ENCODE data around the gene GALE. TPM values are rescaled to one million over a fixed set of nuclear protein-coding genes. Genes with fewer than 3 reads are reported as not detected.

GALE gene
- total and polyA plus RNA-seq, 2 of the 13 experiments (the other 11 are each of a cell fraction or from before 2014, with no cell fraction given), result 85.2 to 88.4 TPM

DNA sequence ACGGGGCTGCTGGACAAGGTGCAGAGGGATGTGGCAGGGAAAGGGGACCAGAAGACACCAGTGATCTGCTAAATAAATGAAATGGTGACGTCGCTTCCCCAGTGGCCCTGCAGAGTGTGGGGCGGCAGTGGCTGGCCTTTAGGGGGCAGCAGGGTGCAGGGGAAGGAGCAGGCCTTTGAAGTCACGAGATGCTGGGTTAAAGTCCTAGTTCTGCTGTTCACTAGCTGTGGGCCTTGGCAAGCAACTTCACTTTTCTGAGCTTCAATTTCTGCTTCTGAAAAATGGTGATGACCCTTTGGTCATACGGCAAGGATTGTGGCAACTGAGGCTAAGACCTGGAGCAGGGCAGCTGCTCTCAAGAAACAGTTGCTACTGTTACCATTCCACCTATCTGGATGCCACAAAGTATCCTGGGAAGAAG, 9.2 kb upstream of the GALE start (continued):
- TF ChIP-seq, protein P1, sequence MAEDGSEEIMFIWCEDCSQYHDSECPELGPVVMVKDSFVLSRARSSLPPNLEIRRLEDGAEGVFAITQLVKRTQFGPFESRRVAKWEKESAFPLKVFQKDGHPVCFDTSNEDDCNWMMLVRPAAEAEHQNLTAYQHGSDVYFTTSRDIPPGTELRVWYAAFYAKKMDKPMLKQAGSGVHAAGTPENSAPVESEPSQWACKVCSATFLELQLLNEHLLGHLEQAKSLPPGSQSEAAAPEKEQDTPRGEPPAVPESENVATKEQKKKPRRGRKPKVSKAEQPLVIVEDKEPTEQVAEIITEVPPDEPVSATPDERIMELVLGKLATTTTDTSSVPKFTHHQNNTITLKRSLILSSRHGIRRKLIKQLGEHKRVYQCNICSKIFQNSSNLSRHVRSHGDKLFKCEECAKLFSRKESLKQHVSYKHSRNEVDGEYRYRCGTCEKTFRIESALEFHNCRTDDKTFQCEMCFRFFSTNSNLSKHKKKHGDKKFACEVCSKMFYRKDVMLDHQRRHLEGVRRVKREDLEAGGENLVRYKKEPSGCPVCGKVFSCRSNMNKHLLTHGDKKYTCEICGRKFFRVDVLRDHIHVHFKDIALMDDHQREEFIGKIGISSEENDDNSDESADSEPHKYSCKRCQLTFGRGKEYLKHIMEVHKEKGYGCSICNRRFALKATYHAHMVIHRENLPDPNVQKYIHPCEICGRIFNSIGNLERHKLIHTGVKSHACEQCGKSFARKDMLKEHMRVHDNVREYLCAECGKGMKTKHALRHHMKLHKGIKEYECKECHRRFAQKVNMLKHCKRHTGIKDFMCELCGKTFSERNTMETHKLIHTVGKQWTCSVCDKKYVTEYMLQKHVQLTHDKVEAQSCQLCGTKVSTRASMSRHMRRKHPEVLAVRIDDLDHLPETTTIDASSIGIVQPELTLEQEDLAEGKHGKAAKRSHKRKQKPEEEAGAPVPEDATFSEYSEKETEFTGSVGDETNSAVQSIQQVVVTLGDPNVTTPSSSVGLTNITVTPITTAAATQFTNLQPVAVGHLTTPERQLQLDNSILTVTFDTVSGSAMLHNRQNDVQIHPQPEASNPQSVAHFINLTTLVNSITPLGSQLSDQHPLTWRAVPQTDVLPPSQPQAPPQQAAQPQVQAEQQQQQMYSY (CRISPR knock-in tag; IDR thresholded peaks at IDR 0.05), result no peak
- peak; percentile 53; the same call in 1 of the 2 replicates for TF ChIP-seq RXRA (CRISPR knock-in tag; IDR thresholded peaks at IDR 0.05)
- no peak for TF ChIP-seq ZBTB20 (CRISPR knock-in tag; IDR thresholded peaks at IDR 0.05; ENCODE audit: borderline replicate concordance, low read depth)
- TF ChIP-seq, protein P2, sequence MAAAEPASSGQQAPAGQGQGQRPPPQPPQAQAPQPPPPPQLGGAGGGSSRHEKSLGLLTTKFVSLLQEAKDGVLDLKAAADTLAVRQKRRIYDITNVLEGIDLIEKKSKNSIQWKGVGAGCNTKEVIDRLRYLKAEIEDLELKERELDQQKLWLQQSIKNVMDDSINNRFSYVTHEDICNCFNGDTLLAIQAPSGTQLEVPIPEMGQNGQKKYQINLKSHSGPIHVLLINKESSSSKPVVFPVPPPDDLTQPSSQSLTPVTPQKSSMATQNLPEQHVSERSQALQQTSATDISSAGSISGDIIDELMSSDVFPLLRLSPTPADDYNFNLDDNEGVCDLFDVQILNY (CRISPR knock-in tag; conservative IDR thresholded peaks at IDR 0.05), result no peak
- TF ChIP-seq ZNF616 (CRISPR knock-in tag; IDR thresholded peaks at IDR 0.05; ENCODE audit: low read depth), result no peak
- TF ChIP-seq ATF7-NPFF (CRISPR knock-in tag; IDR thresholded peaks at IDR 0.05; ENCODE audit: low read depth), result no peak
- no peak for TF ChIP-seq MATR3 (CRISPR knock-in tag; IDR thresholded peaks at IDR 0.05)
- no peak for TF ChIP-seq SP5 (CRISPR knock-in tag; IDR thresholded peaks at IDR 0.05; ENCODE audit: borderline replicate concordance, low read depth)
- 0 out of 2 replicates have a peak, but pooled peaks have one; percentile 57 for TF ChIP-seq ZNF614 (CRISPR knock-in tag; IDR thresholded peaks at IDR 0.05; ENCODE audit: borderline replicate concordance)
- TF ChIP-seq, protein P3, sequence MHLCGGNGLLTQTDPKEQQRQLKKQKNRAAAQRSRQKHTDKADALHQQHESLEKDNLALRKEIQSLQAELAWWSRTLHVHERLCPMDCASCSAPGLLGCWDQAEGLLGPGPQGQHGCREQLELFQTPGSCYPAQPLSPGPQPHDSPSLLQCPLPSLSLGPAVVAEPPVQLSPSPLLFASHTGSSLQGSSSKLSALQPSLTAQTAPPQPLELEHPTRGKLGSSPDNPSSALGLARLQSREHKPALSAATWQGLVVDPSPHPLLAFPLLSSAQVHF (CRISPR knock-in tag; IDR thresholded peaks at IDR 0.05), result no peak
- no peak for TF ChIP-seq POLR2AphosphoS5 (IDR thresholded peaks at IDR 0.05; ENCODE audit: low read depth, low read length)
- no peak for TF ChIP-seq ZNF160 (CRISPR knock-in tag; IDR thresholded peaks at IDR 0.05)
- TF ChIP-seq, protein P4, sequence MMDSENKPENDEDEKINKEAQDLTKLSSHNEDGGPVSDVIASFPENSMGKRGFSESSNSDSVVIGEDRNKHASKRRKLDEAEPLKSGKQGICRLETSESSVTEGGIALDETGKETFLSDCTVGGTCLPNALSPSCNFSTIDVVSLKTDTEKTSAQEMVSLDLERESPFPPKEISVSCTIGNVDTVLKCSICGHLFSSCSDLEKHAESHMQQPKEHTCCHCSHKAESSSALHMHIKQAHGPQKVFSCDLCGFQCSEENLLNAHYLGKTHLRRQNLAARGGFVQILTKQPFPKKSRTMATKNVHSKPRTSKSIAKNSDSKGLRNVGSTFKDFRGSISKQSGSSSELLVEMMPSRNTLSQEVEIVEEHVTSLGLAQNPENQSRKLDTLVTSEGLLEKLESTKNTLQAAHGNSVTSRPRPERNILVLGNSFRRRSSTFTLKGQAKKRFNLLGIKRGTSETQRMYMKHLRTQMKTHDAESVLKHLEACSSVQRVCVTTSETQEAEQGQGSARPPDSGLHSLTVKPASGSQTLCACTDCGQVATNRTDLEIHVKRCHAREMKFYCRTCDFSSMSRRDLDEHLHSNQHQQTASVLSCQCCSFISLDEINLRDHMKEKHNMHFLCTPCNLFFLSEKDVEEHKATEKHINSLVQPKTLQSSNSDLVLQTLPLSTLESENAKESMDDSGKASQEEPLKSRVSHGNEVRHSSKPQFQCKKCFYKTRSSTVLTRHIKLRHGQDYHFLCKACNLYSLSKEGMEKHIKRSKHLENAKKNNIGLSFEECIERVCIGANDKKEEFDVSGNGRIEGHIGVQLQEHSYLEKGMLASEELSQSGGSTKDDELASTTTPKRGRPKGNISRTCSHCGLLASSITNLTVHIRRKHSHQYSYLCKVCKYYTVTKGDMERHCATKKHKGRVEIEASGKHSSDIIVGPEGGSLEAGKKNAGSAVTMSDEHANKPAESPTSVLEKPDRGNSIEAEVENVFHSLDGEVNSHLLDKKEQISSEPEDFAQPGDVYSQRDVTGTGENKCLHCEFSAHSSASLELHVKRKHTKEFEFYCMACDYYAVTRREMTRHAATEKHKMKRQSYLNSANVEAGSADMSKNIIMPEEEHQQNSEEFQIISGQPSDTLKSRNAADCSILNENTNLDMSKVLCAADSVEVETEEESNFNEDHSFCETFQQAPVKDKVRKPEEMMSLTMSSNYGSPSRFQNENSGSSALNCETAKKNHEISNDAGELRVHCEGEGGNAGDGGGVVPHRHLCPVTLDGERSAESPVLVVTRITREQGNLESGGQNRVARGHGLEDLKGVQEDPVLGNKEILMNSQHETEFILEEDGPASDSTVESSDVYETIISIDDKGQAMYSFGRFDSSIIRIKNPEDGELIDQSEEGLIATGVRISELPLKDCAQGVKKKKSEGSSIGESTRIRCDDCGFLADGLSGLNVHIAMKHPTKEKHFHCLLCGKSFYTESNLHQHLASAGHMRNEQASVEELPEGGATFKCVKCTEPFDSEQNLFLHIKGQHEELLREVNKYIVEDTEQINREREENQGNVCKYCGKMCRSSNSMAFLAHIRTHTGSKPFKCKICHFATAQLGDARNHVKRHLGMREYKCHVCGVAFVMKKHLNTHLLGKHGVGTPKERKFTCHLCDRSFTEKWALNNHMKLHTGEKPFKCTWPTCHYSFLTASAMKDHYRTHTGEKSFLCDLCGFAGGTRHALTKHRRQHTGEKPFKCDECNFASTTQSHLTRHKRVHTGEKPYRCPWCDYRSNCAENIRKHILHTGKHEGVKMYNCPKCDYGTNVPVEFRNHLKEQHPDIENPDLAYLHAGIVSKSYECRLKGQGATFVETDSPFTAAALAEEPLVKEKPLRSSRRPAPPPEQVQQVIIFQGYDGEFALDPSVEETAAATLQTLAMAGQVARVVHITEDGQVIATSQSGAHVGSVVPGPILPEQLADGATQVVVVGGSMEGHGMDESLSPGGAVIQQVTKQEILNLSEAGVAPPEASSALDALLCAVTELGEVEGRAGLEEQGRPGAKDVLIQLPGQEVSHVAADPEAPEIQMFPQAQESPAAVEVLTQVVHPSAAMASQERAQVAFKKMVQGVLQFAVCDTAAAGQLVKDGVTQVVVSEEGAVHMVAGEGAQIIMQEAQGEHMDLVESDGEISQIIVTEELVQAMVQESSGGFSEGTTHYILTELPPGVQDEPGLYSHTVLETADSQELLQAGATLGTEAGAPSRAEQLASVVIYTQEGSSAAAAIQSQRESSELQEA (CRISPR knock-in tag; IDR thresholded peaks at IDR 0.05; ENCODE audit: not compliant biosample characterization), result no peak
- TF ChIP-seq ZNF350 (CRISPR knock-in tag; IDR thresholded peaks at IDR 0.05; ENCODE audit: borderline replicate concordance, low read depth), result 0 out of 2 replicates have a peak, but pooled peaks have one; percentile 50
- no peak for TF ChIP-seq ZNF605 (CRISPR knock-in tag; IDR thresholded peaks at IDR 0.05)
- TF ChIP-seq ZNF839 (CRISPR knock-in tag; IDR thresholded peaks at IDR 0.05; ENCODE audit: borderline replicate concordance), result no peak
